ENCODE measurements around the gene PCSK2.
A peak's percentile ranks its signal among the peaks of the same experiment; 100 is the strongest.

PCSK2 gene

DNA sequence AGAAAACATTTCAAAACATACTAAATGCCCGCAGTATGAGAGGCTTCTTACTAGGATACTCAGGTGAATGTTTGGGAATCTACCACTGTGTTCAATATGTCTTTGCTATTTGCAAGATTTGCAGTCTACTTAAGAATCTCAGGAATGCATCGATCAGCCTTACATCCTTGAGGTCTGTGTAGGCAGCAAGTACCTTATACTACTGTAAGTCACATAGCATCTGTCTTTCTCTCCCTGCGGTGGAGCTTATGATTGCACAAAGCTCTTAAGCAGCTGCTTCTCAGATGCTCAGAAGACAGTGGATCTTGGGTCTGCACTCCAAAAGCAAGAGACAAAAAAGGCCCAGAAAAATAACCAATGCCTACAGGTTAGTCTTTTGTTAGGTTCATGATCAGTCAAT lies 21.4 kb downstream of the PCSK2 start:
- DNase-seq: no peak

DNA sequence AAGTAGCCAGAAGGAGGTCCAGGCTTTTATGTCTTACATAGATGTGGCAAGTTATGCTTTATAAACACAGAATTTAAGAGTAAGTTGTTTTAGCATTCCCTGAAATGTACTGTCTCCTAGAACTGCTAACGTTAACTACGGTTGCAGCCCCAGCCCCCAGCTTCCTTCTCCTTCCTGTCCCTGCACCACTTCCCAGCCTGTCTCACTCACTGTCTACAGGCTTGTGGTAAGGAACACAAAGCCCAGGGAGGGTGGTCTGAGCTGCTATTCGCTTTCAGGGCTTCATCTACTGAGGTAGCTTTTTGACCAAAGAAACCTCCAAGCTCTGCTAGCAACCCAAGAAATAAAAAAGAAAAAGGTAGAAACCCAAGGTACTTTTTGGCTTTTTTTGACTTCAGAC lies 35.9 kb downstream of the PCSK2 start:
- DNase-seq: no peak

DNA sequence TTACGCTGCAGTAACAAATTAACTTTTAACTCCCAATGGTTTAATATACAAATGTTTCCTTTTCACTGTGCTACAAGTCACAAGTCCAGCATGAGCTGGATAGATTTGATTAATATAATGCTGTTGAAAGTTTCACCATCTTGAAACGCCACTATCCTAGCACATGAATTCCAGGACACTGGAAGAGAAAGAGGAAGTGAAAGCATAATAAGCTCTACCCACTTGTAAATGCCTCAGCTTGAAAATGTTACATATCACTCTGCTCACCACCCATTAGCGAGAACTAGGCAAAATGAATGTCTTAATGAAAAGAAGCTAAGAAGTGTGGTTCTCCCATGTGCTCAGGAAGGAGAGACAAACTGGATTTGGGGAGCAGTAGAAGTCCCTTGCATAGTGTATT lies 46.9 kb downstream of the PCSK2 start:
- DNase-seq: no peak

DNA sequence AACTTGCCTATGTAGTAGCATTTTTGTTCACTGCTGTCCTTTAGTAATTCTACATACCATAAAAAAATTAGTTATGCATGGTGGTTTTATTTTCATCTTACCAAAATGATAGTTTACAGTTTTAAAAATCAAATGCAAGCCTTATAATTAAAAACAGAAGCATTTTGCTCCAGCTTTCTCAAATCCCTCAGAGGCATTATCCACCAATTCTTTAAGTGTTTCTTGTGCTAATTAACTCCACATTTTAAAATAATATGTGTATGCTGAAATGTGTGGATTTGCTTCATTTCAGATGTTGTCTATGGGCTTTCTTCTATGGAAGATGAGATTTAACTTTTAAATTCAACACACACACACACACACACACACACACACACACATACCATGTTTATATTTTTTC lies 49.3 kb downstream of the PCSK2 start:
- DNase-seq: no peak

DNA sequence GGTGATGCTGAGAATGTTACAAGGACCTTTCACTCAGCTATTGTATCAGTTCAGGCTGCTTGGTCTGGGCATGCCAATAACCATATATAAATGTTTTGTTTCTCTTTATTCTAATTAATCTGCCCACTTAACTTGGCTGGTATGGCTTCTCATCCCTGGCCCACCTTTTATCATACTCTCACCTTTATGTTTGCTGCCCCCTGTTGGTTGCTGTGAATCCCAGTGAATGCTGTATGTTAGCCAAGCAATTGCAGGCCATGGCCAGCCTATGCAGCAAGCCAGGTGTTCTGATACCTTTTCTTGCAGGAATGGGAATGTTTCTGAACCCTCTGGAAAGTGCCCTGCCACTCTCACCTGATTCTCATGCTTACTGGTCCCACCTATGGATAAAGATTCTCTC lies 54.6 kb downstream of the PCSK2 start:
- no peak for DNase-seq

DNA sequence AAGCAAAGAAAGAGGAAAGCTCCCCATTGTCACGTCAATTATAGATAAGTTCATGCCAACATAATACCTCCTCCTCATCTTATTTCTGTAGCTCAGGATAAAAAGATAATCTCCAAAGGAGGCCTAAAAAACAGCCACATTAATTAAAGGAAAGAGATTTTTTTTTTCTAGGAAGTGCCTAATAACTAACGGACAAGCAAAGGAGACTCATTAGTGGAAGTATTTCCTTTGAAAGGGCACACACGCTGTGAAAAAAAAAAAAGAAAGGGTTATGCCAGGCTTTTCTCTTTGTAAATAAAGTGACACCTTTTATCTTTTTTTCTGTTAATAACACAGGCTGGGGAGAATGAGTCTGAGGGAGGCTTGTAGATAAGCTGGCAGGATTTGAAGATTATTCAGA lies 55.7 kb downstream of the PCSK2 start:
- DNase-seq: no peak

DNA sequence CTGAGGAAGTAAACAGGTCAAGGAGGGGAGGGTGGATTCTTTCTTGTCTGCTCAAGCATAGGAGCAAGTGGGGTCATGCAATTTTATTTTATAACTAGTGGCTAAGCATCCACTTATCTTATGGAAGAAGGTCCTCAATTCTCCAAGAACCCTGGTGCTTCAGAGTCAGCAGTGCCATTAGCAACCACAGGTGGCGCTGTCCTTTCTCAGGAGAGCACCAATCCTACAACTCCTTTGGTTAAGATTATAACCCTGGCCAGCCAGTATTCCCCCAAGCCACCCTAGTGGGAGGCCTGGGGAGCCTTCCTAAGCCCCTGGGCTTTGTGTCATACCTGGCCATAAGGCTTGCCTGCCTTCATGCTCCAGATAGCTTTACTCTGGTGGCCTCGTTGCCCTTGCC lies 60.7 kb downstream of the PCSK2 start:
- no peak for DNase-seq

DNA sequence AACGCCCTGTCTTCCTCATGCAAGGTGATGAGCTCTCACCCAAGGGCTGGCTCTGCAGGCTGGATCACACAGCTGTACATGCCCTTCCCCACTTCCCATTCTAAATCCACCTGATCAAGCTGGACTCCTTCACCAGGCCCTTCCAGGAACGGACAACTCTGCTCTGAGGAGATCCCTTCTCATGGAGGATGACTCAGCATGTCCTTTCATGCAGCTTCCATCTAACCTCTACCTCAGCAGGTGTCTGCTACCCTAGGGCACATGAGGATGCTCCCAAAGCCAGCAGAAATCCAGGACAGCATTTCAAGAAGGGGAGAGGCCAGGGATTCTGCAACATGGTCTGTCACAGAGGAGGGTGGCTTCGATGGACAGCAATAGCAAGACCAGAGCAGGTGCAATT lies 61.2 kb downstream of the PCSK2 start:
- no peak for DNase-seq

DNA sequence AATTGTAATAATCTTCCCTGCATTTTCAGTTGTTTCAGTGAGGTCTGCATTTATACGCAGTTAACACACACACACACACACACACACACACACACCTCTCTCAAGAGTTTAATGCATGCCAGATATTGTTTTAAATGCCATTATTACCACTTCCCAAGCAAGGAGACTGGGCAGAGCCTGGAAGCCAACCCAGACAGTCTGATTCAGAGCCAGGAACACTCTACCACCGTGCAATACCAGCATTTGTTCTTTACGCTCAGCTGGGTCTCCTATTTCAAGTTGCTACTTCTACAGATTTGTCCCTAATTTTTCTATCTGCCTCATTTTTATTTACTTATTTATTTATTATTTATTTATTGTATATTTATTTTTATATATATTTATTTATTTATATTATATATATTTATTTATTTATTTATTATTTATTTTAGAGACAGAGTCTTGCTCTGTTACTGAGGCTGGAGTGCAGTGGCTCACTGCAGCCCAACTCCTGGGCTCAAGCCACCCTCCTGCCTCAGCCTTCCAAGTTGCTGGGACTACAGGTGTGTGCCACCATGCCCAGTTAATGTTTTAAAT lies 68.4 kb downstream of the PCSK2 start:
- no peak for DNase-seq

DNA sequence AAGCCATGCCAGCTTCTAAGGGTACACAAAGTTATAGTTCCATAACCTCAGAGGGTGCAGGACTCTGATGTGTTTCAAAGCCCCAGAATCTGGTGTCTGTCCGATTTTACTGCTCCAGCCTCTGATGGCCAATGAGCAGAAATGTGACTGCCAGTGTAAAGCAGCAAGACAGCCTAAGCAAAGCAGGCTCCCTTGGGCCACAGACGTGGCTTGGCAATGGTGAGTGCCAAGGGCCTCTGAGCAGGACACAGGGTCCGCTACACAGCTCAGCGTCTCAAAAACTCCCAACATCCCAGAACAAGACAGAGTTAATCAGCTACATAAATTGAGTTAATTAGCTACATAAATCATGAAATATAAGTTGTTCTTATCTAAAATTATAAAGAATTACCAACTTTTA lies 69.2 kb downstream of the PCSK2 start:
- no peak for DNase-seq

DNA sequence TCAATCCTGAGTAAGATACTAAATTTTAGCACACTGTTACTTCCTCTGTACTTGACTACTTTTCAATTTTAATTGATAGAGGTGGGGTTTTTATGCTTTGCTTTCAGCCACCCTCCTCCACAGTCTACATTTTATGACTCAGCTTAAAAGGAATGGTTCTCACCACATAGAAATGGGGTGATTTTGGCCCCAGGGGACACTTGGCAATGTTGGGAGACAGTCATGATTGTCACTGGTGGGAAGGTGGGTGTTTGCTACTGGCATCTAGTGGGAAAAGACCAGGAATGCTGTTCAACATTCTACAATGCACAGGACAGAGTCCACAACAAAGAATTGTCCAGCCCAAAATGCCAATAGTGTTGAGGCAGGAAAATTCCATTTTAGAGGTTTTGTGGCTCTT lies 71.3 kb downstream of the PCSK2 start:
- no peak for DNase-seq

DNA sequence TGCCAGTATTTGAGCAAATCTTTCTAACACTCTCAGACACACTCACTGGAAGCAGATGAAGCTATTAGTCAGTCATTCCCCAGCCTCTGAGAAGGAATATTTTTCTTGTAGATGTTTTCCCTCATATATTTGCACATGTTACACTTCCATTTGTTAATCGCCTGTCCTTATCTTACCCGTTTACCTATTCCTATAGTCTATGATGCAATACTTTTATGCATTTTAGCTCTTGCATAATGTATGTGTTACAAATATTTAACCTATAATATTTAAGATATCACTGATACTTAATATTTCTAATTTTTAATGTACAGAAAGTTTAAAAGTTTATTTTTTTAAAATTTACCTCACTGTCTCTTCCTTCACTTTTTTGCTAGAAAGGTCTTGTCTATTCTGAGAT lies 71.9 kb downstream of the PCSK2 start:
- no peak for DNase-seq

DNA sequence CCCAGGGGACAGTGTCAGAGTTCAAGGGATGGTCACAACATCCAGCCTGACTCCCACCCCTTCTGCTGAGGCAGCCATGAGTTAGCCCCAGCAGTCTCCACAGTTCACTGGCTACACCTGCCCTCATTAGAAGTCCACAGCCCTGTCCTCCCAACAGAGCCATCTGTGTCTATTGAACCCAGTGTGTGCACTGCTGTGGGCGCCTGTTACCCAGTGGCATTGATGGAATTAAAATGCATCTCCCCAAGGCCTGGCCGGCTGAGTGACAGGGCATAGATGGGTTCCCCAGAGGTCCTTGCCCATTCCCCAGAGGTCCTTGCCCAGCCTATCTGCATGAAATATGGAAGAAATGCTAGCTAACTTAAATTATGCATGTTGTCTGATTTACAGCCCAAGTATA lies 73.3 kb downstream of the PCSK2 start:
- no peak for DNase-seq

DNA sequence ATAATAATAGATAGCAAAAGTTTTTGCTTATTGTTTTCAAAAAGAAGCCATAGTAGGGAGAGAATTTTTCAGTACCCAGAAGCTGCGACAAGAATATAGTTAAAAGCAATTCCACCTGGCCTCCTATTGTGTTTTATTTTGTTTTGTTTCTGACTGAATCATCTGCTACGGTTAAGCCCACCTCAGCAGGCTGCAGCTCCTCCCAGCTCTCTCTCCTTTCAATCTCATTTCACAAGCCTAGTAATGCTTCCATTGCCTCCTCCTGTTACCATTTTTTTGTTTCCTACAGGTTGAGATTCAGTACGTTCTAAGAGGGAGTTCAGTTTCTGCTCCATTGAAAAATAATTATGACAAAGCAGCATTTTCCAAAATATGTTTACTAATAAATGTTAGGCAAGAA lies 77.9 kb downstream of the PCSK2 start:
- DNase-seq: no peak

DNA sequence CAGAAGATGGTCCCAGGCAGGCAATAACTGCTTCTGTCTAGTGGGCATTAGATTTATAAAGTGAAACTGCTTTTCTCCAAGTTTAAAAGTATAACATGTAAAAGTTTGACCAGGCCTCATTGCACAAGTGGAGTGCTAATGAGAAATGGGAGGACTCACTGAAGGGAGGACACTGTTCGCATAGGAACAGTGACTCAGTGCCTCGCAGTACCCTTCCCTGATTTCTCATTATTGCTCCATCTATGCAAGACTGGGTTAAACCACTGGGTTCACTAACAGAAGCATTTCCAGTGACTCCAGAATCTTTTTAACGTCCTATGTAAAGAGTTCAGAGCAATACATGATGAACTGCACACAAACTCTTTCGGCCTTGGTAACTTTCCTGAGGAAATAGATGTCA lies 79.6 kb downstream of the PCSK2 start:
- no peak for DNase-seq

DNA sequence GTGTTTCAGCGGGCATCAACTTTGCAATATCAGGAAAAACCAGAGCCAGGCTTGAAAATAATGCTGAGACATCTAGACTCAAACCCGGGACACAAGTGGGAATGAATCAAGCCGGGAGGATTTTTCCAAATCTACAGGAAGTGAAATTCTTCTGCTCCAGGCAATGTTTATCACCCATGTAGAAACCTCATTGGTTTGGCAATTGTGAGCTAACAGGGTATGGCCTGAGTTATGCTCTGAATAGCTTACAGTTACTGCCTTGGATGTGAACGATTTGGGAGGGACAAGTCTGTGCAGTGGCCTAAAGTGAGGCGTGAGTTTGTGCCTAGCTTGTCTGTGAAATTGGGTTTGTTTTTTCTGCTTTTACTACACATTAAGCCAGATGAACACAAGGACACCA lies 87.4 kb downstream of the PCSK2 start:
- no peak for DNase-seq

DNA sequence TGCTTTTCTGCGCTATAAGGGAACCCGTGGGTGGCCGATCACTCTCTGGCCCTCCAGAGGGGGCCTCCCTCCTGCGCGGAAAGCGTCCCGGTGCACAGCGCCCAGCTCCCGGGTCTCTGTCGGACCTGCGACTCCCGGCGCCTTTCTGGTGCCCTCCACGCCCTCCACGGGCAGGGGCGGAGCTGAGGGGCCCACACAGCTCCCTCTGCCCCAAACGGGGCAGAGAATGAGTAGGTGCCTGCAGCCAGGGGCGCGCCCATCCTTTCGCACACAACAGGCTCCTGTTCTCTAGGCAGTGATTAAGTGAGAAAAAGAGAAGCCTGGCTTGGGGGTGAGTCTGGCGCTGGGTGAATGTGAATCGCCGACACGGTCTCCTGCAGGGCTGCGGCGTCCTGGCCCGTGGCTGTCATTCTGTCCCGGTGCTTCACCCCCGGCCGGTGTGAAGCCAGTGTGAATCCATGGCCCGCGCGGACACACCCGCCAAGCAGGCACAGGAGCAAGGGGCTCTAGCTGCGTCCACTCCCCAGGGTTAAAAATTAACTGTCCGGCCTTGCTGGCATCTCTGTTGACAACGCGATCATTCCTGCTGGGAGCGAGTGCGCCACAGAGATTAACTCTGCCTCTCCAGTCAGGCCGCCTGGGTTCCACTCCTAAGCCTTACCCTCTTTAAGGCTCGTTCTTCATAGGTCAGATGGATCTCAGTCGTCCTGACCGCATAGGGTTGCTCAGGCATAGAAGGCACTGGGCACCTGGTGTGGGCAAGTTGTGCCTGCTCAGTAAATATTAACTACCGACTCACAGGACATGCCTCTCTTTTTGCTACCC lies 88.8 kb downstream of the PCSK2 start:
- DNase-seq: peak in 1 of 56 donors; percentile 3

DNA sequence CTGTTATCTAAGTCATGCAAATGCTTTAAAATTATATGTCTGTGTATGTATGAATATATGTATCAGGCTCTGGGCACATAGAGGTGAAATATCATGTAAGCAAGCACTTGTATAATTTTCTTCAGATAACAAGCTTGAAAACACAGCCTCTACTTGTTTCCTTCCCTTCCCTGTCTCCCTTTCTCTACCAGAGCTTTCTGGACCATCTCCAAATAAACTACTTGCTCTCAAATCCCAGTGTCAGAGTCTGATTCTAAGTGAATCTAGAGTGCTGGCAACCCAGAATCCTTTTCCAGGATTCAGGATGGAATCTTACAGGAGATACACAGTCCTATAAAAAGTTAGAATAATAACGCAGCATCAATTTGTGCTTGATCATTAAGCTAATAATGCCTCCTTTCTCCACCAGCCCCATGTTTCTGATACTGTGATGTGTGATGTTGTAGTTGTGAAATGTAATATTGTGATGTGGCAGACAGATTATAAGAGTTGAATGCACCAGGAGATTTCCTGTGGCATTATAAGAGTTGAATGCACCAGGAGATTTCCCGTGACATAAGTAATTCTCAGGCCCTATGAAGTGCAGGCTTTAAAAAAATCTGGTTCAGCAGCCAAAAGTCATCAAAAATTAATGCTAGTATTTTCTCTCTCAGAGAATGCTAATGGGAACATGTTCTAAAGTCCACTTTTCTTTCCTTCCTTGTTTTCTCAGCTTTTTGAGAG lies 89.6 kb downstream of the PCSK2 start:
- no peak for DNase-seq

DNA sequence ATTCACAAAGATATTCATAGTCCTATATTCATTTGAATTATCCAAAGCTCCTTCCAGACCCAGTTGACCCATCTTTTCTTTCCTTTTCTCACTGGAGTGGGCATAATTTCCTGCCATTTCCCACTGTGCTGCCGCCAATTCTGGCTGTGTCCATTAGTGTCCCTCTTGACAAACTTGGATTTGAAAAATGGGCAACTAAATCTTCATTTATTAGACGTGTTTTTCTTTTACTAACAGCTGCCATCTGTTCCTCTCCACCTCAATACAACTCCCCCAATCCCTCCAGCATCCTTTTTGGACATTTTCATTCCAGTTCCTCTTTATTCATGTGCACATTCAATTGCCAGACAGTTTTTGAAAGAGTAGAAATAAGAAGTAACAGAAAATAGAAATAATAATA lies 90.5 kb downstream of the PCSK2 start:
- no peak for DNase-seq

DNA sequence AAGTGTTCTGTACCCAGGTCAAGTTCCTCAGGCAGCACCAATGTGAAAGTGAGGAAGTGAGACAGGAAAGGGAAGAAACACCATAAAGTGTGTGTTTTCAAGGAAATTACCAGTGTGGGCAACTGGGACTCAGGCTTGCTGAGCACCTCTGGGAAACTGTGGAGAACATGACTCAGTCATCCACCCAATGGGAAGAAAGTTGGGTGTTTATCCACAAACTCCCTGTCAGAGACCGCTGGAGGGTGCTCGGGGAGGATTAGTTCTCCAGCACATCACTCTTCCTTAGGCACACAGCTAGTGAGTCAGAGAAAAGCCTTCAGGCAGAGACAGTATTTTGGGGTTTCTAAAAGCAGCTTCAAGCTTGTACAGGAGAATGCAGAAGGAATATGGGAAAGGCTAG lies 93.6 kb downstream of the PCSK2 start:
- peak in 4 of 56 donors; percentile 2 to 49 (median 16) for DNase-seq

DNA sequence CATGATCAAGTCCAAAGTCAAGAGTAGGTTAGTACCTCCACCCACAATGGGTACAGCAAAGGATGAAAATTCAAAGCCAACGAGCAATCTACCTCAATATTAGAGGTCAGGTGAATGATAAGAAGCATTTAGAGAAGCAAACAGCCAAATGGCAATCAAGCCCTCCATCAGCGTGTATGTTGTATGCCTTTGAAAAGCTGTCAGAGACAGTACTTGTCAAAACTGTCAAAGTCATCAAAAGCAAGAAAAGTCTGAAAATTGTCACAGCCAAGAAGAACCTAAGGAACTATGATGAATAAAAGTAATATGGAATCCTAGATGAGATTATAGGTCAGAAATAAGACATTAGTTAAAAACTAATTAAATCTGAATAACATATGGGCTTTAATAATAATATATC lies 99.3 kb downstream of the PCSK2 start:
- DNase-seq: no peak

DNA sequence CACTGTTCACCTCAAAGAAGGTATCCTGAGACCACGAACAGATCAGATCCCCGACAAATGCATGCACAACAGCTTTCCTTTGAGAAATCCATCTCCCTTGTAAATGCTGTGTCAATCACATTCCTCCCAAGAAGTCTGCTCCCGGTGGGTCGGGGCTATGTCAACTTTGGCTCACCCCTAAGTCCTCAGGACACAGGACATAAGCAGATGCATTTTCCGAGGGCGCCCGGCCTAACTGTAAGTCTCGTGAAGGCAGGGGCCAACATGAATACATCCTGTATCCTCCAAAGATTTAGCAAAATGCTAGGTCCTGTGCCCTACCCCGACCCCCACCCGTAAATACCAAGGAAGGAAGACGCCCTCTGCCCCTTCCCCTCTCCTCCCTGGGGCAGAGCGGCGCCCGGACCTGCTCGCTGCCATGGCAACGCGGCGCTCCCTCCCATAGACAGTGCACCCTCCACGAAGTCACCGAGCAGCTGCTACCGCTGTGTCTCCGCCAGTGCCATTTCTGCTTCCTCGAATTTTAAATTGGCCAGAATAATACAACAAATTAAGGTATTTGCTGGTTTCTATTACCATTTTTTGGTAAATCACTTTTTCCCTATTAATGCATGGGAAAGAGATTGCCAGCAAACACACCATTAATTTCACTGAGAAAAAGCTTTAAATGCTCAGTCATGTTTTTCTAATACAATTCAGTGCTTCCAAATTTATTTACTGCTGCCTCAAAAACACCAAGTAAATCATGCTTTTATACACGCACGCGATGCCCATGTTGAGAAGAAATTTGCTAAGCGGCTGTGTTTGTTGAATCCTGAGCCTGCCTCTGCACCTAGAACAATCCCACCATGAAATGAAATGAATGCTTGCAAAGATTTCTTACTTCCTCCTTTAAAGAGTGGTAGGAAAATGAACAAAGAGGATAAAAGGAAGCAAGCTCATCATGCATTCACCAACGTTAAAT lies 100.6 kb downstream of the PCSK2 start:
- peak in 1 of 56 donors; percentile 4 for DNase-seq
